ENCODE results near the gene GNA15.

GNA15 gene

GRCh38 chr19:3122512-3122870, 13.3 kb upstream of the GNA15 start:
- no peak for DNase-seq (ENCODE audit: low read depth)
- H3K4me3 ChIP-seq (ENCODE audit: low read depth, low read length): no peak overlapping the region
- TF ChIP-seq, protein P1, sequence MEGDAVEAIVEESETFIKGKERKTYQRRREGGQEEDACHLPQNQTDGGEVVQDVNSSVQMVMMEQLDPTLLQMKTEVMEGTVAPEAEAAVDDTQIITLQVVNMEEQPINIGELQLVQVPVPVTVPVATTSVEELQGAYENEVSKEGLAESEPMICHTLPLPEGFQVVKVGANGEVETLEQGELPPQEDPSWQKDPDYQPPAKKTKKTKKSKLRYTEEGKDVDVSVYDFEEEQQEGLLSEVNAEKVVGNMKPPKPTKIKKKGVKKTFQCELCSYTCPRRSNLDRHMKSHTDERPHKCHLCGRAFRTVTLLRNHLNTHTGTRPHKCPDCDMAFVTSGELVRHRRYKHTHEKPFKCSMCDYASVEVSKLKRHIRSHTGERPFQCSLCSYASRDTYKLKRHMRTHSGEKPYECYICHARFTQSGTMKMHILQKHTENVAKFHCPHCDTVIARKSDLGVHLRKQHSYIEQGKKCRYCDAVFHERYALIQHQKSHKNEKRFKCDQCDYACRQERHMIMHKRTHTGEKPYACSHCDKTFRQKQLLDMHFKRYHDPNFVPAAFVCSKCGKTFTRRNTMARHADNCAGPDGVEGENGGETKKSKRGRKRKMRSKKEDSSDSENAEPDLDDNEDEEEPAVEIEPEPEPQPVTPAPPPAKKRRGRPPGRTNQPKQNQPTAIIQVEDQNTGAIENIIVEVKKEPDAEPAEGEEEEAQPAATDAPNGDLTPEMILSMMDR (IDR thresholded peaks at IDR 0.05; ENCODE audit: insufficient read depth, low read depth, low read length, missing control alignments): no peak

DNA sequence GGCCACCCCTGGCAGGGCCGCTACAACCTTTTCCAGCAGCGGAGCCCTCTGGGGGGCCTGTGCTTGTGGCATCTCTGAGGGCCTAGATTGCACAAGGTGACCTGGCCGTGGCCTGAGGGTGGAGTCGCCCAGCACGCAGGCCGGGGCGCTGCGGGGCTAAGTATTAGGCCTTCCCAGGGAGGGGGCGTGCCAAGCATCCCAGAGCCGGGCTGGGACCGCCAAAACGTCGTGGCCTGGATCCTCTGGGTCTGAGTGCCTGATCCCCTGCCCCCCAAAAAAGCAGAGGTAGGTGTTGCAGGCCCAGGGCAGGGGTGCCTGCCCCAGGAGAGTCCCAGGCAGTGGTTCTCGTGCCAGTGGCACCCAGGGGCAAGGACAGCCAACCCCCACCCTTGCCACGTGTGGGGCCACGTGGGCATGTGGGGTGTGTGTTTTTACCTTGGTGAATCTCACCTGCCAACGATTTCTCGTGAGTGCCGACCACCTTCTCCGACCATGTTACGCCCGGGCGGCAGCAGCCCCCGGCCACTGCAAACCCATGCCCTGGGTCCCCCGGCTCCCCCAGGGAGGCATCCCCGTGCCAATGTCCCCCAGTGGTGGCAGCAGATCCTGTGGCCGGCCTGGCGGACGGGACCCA, 12.6 kb upstream of the GNA15 start:
- no peak overlapping the region for H3K4me3 ChIP-seq (ENCODE audit: low read depth, low read length)
- no peak for DNase-seq (ENCODE audit: low read depth)
- TF ChIP-seq, protein P1 (IDR thresholded peaks at IDR 0.05; ENCODE audit: insufficient read depth, low read depth, low read length, missing control alignments): no peak

DNA sequence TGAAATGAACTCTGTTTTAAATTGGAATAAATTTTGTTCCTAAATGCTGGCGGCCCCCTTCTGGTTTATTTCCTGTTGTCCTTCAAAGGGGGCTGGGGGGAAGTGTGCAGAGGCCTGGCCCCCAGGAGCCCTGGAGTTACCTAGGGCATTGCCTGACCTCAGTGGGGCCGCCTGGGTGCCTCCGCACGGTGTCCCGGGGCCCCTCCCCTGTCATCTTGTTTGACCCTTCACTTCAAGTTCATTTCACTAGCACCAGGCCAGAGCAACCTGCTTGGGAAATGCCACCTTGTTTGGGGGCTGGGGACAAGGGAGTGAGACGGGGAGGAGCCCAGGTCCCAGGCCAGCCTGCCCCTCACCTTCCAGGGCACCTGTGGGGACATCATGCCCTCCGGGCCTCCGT, 11.9 kb upstream of the GNA15 start:
- TF ChIP-seq, protein P1 (IDR thresholded peaks at IDR 0.05; ENCODE audit: insufficient read depth, low read depth, low read length, missing control alignments): no peak
- H3K4me3 ChIP-seq (ENCODE audit: low read depth, low read length): no peak overlapping the region
- no peak for DNase-seq (ENCODE audit: low read depth)

DNA sequence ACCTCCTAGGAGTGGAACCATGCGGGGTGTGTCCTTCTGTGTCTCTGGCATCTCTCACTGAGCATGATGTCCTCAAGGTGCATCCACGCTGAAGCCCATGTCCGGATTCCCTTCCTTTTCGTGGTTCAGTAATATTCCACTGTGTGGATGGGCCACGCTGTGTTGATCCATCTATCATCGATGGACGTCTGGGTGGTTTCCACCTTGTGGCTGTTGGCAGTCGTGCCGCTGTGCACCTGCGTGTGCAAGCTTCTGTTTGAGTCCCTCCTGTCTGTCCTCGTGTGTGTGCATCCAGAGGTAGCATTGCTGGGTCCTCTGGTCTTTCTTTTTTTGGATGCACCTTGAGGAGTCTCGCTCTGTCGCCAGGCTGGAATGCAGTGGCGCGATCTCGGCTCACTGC, 11.2 kb upstream of the GNA15 start:
- H3K4me3 ChIP-seq (ENCODE audit: low read depth, low read length): no peak overlapping the region
- TF ChIP-seq, protein P1 (IDR thresholded peaks at IDR 0.05; ENCODE audit: insufficient read depth, low read depth, low read length, missing control alignments): no peak
- DNase-seq (ENCODE audit: low read depth): no peak

DNA sequence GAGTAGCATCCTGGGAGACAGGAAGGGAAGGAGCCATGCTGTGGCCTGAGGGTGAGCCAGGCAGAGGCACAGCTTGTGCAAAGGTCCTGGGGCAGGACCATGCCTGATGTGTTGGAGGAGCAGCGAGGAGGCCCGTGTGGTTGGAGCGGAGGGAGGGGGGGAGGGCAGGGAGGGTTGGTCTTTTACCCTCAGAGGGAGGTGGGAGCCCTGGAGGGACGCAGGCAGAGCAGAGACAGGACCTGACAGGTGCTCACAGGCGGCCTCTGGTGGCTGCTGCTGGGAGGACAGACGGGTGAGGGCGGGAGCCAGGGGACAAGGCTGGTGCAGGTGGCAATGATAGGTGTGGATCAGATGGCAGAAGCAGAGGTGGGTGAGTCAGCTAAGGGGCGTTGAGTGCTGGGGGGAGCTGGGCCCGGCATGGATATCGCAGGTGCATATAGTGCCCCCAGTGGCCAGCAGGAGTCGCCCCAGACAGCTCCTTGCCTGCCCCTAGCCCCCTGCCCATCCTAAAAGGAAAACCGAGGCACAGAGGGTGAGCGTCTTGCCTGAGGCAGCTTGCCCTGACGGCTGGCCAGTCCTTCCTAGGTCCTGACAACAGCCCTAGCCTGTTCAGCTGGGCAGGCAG, 9.8 kb upstream of the GNA15 start:
- TF ChIP-seq, protein P1 (IDR thresholded peaks at IDR 0.05; ENCODE audit: insufficient read depth, low read depth, low read length, missing control alignments): peak; percentile 88
- peak; percentile 69 for DNase-seq (ENCODE audit: low read depth)
- no peak overlapping the region for H3K4me3 ChIP-seq (ENCODE audit: low read depth, low read length)

DNA sequence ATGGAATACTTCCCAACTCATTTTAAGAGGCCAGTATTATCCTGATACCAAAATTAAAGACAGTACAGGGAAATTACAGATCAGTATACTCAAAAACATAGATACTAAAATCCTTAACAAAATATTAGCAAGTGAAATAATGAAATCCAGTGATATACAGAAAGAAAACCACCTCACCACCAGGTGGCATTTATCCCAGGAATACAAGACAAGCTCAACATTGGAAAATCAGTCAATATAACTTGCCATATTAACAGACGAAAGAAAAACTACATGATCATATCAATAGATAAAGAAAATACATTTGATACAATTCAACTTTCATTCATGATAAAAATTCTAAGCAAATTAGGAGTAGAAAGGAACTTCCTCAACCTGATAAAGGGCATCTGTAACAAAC, 6.7 kb upstream of the GNA15 start:
- peak; percentile 46 for DNase-seq (ENCODE audit: low read depth)
- TF ChIP-seq, protein P1 (IDR thresholded peaks at IDR 0.05; ENCODE audit: insufficient read depth, low read depth, low read length, missing control alignments): peak; percentile 20
- H3K4me3 ChIP-seq (ENCODE audit: low read depth, low read length): no peak overlapping the region

DNA sequence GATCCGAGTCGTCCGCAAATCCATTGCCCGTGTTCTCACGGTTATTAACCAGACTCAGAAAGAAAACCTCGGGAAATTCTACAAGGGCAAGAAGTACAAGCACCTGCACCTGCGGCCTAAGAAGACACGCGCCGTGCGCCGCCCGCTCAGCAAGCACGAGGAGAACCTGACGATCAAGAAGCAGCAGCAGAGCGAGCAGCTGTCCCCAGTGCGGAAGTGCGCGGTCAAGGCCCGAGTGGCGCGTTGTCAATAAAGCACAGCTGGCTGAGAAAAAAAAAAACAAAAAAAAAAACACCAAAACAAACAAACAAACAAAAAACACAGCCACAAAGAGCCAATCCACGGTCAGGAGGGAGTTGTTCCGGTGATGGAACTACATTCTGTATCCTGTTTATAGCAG, 4.7 kb upstream of the GNA15 start:
- no peak overlapping the region for H3K4me3 ChIP-seq (ENCODE audit: low read depth, low read length)
- DNase-seq (ENCODE audit: low read depth): no peak

More for the DNA sequence above, 4.7 kb upstream of the GNA15 start:
- TF ChIP-seq, protein P1 (IDR thresholded peaks at IDR 0.05; ENCODE audit: insufficient read depth, low read depth, low read length, missing control alignments): no peak
